OCI-LY3 (cell line): ENCODE data around the gene MAGIX.

Source experiments
- H2AFZ ChIP-seq: fragments of 200-600, 300-600 bp; shearing (Covaris generic); 2 replicates; pipeline ENCODE4 v1.6.0; 2014; ENCODE audit warnings: antibody characterized with exemption, low read depth, low read length
- H3K27ac ChIP-seq: fragments of 200-600, 300-600 bp; sonication (generic); 2 replicates; pipeline ENCODE4 v1.5.1; 2014; ENCODE audit warnings: mild to moderate bottlenecking, low read length, moderate library complexity, mixed read lengths
- H3K27me3 ChIP-seq: fragments of 200-600, 300-600 bp; sonication (generic); 2 replicates; pipeline ENCODE4 v1.6.1; 2014; ENCODE audit warnings: low read depth, low read length, mixed read lengths
- H3K36me3 ChIP-seq: fragments of 200-600, 300-600 bp; sonication (generic); replicated peaks from 2 replicates; pipeline ENCODE3; 2014; ENCODE audit warnings: low read depth, low read length, mixed read lengths
- H3K4me1 ChIP-seq: fragments of 300-600, 200-600 bp; sonication (generic); 2 replicates; pipeline ENCODE4 v1.6.1; 2014; ENCODE audit warnings: low read length, mixed read lengths
- H3K4me2 ChIP-seq: fragments of 200-600, 300-600 bp; sonication (generic); 2 replicates; pipeline ENCODE4 v1.6.1; 2014; ENCODE audit warnings: low read length, mixed read lengths
- H3K4me3 ChIP-seq: fragments of 300-600, 200-600 bp; sonication (generic); 2 replicates; pipeline ENCODE4 v1.5.1; 2014; ENCODE audit warnings: antibody characterized with exemption, mild to moderate bottlenecking, low read length, moderate library complexity
- H3K79me2 ChIP-seq: fragments of 300-600, 200-600 bp; shearing (Covaris generic); 2 replicates; pipeline ENCODE4 v1.6.1; 2014; ENCODE audit warnings: mild to moderate bottlenecking, low read length, mixed read lengths
- H3K9ac ChIP-seq: fragments of 300-600, 200-600 bp; shearing (Covaris generic); 2 replicates; pipeline ENCODE4 v1.6.0; 2014; ENCODE audit warnings: mild to moderate bottlenecking, low read length, moderate library complexity
- H3K9me3 ChIP-seq: fragments of 200-600, 300-600 bp; shearing (Covaris generic); 2 replicates; pipeline ENCODE4 v1.6.1; 2014; ENCODE audit warnings: low read length, mixed read lengths; ENCODE audit not compliant: insufficient read depth
- H4K20me1 ChIP-seq: fragments of 200-600, 300-600 bp; sonication (generic); 2 replicates; pipeline ENCODE4 v1.6.1; 2016; ENCODE audit warnings: low read length, mixed read lengths; ENCODE audit not compliant: insufficient read depth
- CTCF ChIP-seq: fragments of 200-600, 300-600 bp; sonication (generic); IDR thresholded peaks from 2 replicates; pipeline ENCODE4 v1.5.1; 2014; ENCODE audit warnings: antibody characterized with exemption, low read length, low read depth
- EZH2phosphoT487 ChIP-seq: fragments of 200-600 bp; shearing (Covaris generic); IDR thresholded peaks from 2 replicates; pipeline ENCODE4 v1.6.1; 2018; ENCODE audit warnings: antibody characterized with exemption, mixed run types, low read depth

The MAGIX gene

DNA sequence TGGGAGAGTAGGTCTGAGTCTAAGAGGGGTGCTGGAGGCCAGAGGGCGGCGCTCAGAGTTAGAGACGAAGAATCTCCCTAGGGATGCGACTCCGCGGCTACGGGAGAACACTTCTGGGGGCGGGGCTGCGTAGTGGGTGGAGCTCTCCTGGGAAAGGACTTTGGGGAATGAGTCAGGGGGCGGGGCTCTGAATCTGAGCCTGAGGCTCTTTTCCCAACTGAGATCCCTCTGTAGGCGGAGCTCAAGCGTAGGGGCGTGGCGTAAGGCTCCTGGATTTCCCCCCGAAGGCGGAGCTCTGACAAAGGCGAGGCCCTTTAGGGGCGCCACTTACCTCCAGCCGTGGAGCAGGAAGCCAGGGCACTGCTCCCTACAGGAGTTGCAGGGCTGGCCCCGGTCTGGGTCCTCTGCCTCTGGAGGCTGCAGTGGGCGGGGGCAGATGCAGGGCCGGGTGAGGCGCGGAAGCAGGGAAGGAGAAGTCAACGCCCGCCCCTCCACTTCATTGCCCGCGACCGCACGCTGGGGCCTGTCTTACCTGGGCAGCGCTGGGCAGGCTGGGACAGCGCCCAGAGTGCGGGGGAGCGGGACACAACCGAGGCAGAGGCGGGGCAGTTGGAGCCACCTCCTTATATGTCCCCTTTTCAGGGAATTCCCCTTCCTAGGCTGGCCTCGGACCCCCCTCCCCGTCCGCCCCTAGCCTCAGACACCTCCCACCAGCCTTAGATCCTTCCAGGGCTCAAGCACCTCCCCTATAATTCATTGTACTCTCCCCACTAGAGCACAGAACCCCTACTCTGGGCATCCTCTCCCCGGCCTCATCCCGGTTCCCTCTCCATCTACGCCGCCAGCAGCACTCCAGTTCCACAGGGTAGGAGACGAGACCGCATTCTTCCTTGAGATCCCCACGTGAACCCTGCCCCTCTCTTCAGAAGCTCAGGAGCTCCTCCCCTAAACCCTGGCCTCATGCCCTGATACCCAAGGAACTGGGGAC, 22.0 kb downstream of the MAGIX start:
- no peak overlapping the region for H2AFZ ChIP-seq
- peaks cover 9% of the 10 kb centered on the region for H3K79me2 ChIP-seq
- H3K4me1 ChIP-seq, result peaks cover 8% of the 10 kb centered on the region; the same call in 1 of the 2 replicates
- peak overlapping the region; percentile 99 for H3K4me2 ChIP-seq
- H3K9ac ChIP-seq, result peak overlapping the region; percentile 92
- no peaks in the 10 kb centered on the region for H3K27me3 ChIP-seq
- H3K27ac ChIP-seq, result peak overlapping the region; percentile 42
- H3K36me3 ChIP-seq, result peaks cover 11% of the 10 kb centered on the region
- peak overlapping the region; percentile 100 for H3K4me3 ChIP-seq
- TF ChIP-seq CTCF, result no peak
- TF ChIP-seq EZH2phosphoT487, result no peak
- no peaks in the 10 kb centered on the region for H4K20me1 ChIP-seq
- no peaks in the 10 kb centered on the region for H3K9me3 ChIP-seq

- H3K27me3 ChIP-seq, result no peaks in the 10 kb centered on the region
- H3K79me2 ChIP-seq, result peaks cover 9% of the 10 kb centered on the region
- peaks cover 11% of the 10 kb centered on the region for H3K36me3 ChIP-seq
- peak within 1 kb of the TSS; percentile 16; the same call in 1 of the 2 replicates for H2AFZ ChIP-seq
- peak within 1 kb of the TSS; percentile 42 for H3K27ac ChIP-seq
- H3K4me2 ChIP-seq, result peak within 1 kb of the TSS; percentile 99
- peaks cover 14% of the 10 kb centered on the region; the same call in 1 of the 2 replicates for H3K4me1 ChIP-seq
- H3K9ac ChIP-seq, result peak within 1 kb of the TSS; percentile 92
- no peaks in the 10 kb centered on the region for H4K20me1 ChIP-seq
- peak; percentile 59 for TF ChIP-seq CTCF
- TF ChIP-seq EZH2phosphoT487, result no peak
- peak within 1 kb of the TSS; percentile 100 for H3K4me3 ChIP-seq
- H3K9me3 ChIP-seq, result no peaks in the 10 kb centered on the region
These were observed 23.8 kb downstream of the MAGIX start, which contains the start of gene PRICKLE3 for GRCh38 chrX:49186125-49187027. TSS of gene PRICKLE3 (minus strand) at chrX:49186373. CDS start at chrX:49186297, 76 bp downstream.

GRCh38 chrX:49187028-49187394, 24.5 kb downstream of the MAGIX start:
- Histone ChIP-seq H3K36me3 (peaks cover 11% of the 10 kb centered on the region), H3K79me2 (peaks cover 9% of the 10 kb centered on the region), H3K4me1 (peaks cover 14% of the 10 kb centered on the region; the same call in 1 of the 2 replicates), H3K27ac (no peak overlapping the region), H3K4me3 (peak overlapping the region; percentile 100; the same call in 1 of the 2 replicates), H2AFZ (no peak overlapping the region), H3K27me3 (no peaks in the 10 kb centered on the region), H3K4me2 (peak overlapping the region; percentile 99), H3K9ac (no peak overlapping the region), H4K20me1 (no peaks in the 10 kb centered on the region), H3K9me3 (no peaks in the 10 kb centered on the region)
- TF ChIP-seq EZH2phosphoT487 (no peak), CTCF (no peak)
